Calu3 (cell line): ENCODE results near the gene IL1RAPL2. TPM values are rescaled to one million over a fixed set of nuclear protein-coding genes. Genes with fewer than 3 reads are reported as not detected.

ENCODE experiments used
- BruUV-seq: library from RNA; stranded (reverse); fragments of 400-500 nt; replicated peaks from 2 replicates; lab custom pipeline; 2021; lab: Mats Ljungman, UMichigan
- CTCF ChIA-PET: fragments of 300-600 bp; sonication (Branson Sonifier 250); formaldehyde crosslinking; loops from one replicate; lab custom pipeline; 2022; ENCODE audit warnings: antibody characterized with exemption; lab: Charles Lee
- DNase-seq: peaks from one replicate; pipeline ENCODE4 v3.0.0; 2022
- H3K27ac Mint-ChIP-seq: one replicate; pipeline ENCODE4 v1.8.0; 2022; ENCODE audit warnings: mixed read lengths; ENCODE audit not compliant: unreplicated experiment
- H3K27me3 Mint-ChIP-seq: one replicate; pipeline ENCODE4 v1.8.0; 2022; ENCODE audit warnings: mixed read lengths; ENCODE audit not compliant: unreplicated experiment
- H3K36me3 Mint-ChIP-seq: one replicate; pipeline ENCODE4 v1.8.0; 2022; ENCODE audit warnings: mild to moderate bottlenecking, moderate library complexity, mixed read lengths; ENCODE audit not compliant: insufficient read depth, unreplicated experiment
- H3K4me1 Mint-ChIP-seq: one replicate; pipeline ENCODE4 v1.8.0; 2022; ENCODE audit warnings: mild to moderate bottlenecking, low read depth, mixed read lengths; ENCODE audit not compliant: unreplicated experiment
- H3K4me3 Mint-ChIP-seq: one replicate; pipeline ENCODE4 v1.8.0; 2022; ENCODE audit warnings: mild to moderate bottlenecking, low read depth, moderate library complexity, mixed read lengths; ENCODE audit not compliant: unreplicated experiment
- H3K9me3 Mint-ChIP-seq: one replicate; pipeline ENCODE4 v1.8.0; 2022; ENCODE audit warnings: low read depth, mixed read lengths; ENCODE audit not compliant: unreplicated experiment
- intact Hi-C: fragments of 100-400 bp; cut with micrococcal nuclease; formaldehyde crosslinking; loops from one replicate; pipeline ENCODE4 v1.10.0; 2022; ENCODE audit not compliant: unreplicated experiment
- total RNA-seq: library from RNA; stranded (reverse); gene quantifications from 2 replicates; pipeline ENCODE4 v1.2.3, GENCODE V29; 2022
- TF ChIP-seq, protein P1 (sequence below): fragments of 200-600 bp; IDR thresholded peaks from one replicate; pipeline ENCODE4 v1.8.0; 2022; ENCODE audit warnings: antibody characterized with exemption; ENCODE audit not compliant: unreplicated experiment

IL1RAPL2 gene
- total RNA-seq, 1 experiment from 2014 or later: not detected

DNA sequence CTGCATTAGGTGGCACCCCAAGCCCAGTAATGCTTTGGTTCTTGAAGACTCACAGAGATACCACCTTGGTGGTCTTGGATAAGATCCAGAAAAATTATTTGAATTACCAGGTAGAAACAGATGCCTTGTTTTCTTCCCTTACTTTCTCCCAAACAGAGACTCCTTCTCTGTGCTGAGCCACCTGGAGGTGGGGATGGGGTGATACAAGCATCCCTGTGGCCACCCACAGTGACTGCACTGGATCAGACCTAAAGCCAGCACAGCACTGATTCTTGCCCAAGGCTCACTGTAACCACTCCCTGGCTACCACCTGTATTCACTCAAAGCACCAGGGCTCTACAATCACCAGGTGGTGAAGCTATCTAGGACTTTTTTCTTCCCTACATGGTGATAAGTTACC is 497.7 kb downstream of the IL1RAPL2 start:
- intact Hi-C loops: no loop called here
- CTCF ChIA-PET: no interaction called here
- Mint-ChIP-seq H3K27me3 (no peaks in the 10 kb centered on the region), H3K4me1 (no peaks in the 10 kb centered on the region), H3K27ac (no peak overlapping the region), H3K4me3 (no peak overlapping the region), H3K9me3 (peaks cover 8% of the 10 kb centered on the region), H3K36me3 (no peaks in the 10 kb centered on the region)
- no peak for DNase-seq
- no TSS peak for BruUV-seq
- TF ChIP-seq, protein P1, sequence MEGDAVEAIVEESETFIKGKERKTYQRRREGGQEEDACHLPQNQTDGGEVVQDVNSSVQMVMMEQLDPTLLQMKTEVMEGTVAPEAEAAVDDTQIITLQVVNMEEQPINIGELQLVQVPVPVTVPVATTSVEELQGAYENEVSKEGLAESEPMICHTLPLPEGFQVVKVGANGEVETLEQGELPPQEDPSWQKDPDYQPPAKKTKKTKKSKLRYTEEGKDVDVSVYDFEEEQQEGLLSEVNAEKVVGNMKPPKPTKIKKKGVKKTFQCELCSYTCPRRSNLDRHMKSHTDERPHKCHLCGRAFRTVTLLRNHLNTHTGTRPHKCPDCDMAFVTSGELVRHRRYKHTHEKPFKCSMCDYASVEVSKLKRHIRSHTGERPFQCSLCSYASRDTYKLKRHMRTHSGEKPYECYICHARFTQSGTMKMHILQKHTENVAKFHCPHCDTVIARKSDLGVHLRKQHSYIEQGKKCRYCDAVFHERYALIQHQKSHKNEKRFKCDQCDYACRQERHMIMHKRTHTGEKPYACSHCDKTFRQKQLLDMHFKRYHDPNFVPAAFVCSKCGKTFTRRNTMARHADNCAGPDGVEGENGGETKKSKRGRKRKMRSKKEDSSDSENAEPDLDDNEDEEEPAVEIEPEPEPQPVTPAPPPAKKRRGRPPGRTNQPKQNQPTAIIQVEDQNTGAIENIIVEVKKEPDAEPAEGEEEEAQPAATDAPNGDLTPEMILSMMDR: no peak

- Mint-ChIP-seq H3K4me1 (no peaks in the 10 kb centered on the region), H3K27ac (no peak overlapping the region), H3K36me3 (no peaks in the 10 kb centered on the region), H3K27me3 (no peaks in the 10 kb centered on the region), H3K9me3 (peaks cover 7% of the 10 kb centered on the region), H3K4me3 (no peak overlapping the region)
- TF ChIP-seq, protein P1: no peak
- CTCF ChIA-PET: no interaction called here
- BruUV-seq: no TSS peak
- no peak for DNase-seq
- intact Hi-C loops: no loop called here
These were observed 532.2 kb downstream of the IL1RAPL2 start for GRCh38 chrX:105098201-105098600.

DNA sequence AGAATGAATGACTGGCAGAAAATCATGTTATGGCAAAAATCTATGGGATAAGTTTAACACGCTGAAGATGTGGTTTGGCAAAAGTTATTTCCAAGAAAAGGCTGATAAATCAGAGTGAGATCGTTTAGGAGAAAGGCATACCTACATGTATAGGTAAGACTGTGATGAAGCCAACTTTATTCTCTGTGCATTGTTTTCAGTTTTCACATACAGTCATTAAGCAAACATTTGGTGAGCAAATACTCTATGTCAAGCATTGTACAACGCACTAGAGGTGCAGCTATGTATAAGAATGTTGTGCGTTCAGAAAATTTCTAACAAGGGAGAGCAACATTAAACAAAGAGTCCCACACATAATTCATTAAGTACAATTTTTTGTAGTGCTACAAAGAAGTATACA is 532.8 kb downstream of the IL1RAPL2 start:
- Mint-ChIP-seq H3K4me1 (no peaks in the 10 kb centered on the region), H3K9me3 (peaks cover 5% of the 10 kb centered on the region), H3K27ac (no peak overlapping the region), H3K36me3 (no peaks in the 10 kb centered on the region), H3K27me3 (no peaks in the 10 kb centered on the region), H3K4me3 (no peak overlapping the region)
- BruUV-seq: no TSS peak
- intact Hi-C loops: no loop called here
- no peak for DNase-seq
- TF ChIP-seq, protein P1: no peak
- CTCF ChIA-PET: no interaction called here

GRCh38 chrX:105101378-105101777 is 535.4 kb downstream of the IL1RAPL2 start:
- Mint-ChIP-seq H3K27ac (no peak overlapping the region), H3K4me3 (no peak overlapping the region), H3K36me3 (no peaks in the 10 kb centered on the region), H3K9me3 (peaks cover 5% of the 10 kb centered on the region), H3K27me3 (no peaks in the 10 kb centered on the region), H3K4me1 (no peaks in the 10 kb centered on the region)
- intact Hi-C loops: no loop called here
- no TSS peak for BruUV-seq
- TF ChIP-seq, protein P1: no peak
- CTCF ChIA-PET: no interaction called here
- DNase-seq: no peak
